Hematopoietic multipotent progenitor cell treated with erythropoietin and hydrocortisone succinate and interleukin-3 and kit ligand, for 8 days (in vitro differentiated cells): ENCODE measurements around the gene LRP1.

Experiments
- DNase-seq: peaks from one replicate; pipeline ENCODE4 v3.0.0-alpha.2; 2015

Gene LRP1

GRCh38 chr12:57196439-57196838, 68.2 kb downstream of the LRP1 start:
- no peak for DNase-seq

GRCh38 chr12:57196956-57197355, 68.7 kb downstream of the LRP1 start:
- DNase-seq: no peak

- DNase-seq: no peak
Measured at GRCh38 chr12:57198329-57198728, 70.0 kb downstream of the LRP1 start.

- DNase-seq: no peak
Measured at GRCh38 chr12:57199191-57199590, 70.9 kb downstream of the LRP1 start.

GRCh38 chr12:57200497-57200896, 72.2 kb downstream of the LRP1 start:
- no peak for DNase-seq

GRCh38 chr12:57201219-57201618, 72.9 kb downstream of the LRP1 start:
- no peak for DNase-seq

GRCh38 chr12:57201631-57202030, 73.3 kb downstream of the LRP1 start:
- no peak for DNase-seq

- no peak for DNase-seq
Measured at GRCh38 chr12:57202321-57202720, 74.0 kb downstream of the LRP1 start.

- DNase-seq: no peak
Measured at GRCh38 chr12:57203201-57203600, 74.9 kb downstream of the LRP1 start.

GRCh38 chr12:57203791-57204190, 75.5 kb downstream of the LRP1 start:
- no peak for DNase-seq

GRCh38 chr12:57204454-57204853, 76.2 kb downstream of the LRP1 start:
- DNase-seq: no peak

- DNase-seq: no peak
Measured at GRCh38 chr12:57205186-57205585, 76.9 kb downstream of the LRP1 start.

- no peak for DNase-seq
Measured at GRCh38 chr12:57205931-57206330, 77.6 kb downstream of the LRP1 start.

GRCh38 chr12:57207731-57208630, 79.7 kb downstream of the LRP1 start:
- DNase-seq: no peak

GRCh38 chr12:57208631-57209282, 80.5 kb downstream of the LRP1 start:
- no peak for DNase-seq

- DNase-seq: no peak
Measured at GRCh38 chr12:57209916-57210315, 81.6 kb downstream of the LRP1 start.

- DNase-seq: no peak
Measured at GRCh38 chr12:57210461-57210860, 82.2 kb downstream of the LRP1 start.

GRCh38 chr12:57210926-57211692, 82.8 kb downstream of the LRP1 start:
- DNase-seq: no peak

GRCh38 chr12:57211791-57212700, 83.8 kb downstream of the LRP1 start:
- DNase-seq: no peak

- no peak for DNase-seq
Measured at GRCh38 chr12:57212701-57213057, 84.4 kb downstream of the LRP1 start.

GRCh38 chr12:57213058-57213715, 84.9 kb downstream of the LRP1 start:
- peak; percentile 80 for DNase-seq
